GM12801 (cell line): ENCODE measurements around the gene DENND1A.

Experiments
- TF ChIP-seq, protein P1 (sequence below): IDR thresholded peaks from one replicate; pipeline ENCODE4 v1.5.1; 2011; ENCODE audit warnings: control low read depth; ENCODE audit not compliant: insufficient read length; ENCODE audit errors: extremely low read depth

Gene DENND1A

DNA sequence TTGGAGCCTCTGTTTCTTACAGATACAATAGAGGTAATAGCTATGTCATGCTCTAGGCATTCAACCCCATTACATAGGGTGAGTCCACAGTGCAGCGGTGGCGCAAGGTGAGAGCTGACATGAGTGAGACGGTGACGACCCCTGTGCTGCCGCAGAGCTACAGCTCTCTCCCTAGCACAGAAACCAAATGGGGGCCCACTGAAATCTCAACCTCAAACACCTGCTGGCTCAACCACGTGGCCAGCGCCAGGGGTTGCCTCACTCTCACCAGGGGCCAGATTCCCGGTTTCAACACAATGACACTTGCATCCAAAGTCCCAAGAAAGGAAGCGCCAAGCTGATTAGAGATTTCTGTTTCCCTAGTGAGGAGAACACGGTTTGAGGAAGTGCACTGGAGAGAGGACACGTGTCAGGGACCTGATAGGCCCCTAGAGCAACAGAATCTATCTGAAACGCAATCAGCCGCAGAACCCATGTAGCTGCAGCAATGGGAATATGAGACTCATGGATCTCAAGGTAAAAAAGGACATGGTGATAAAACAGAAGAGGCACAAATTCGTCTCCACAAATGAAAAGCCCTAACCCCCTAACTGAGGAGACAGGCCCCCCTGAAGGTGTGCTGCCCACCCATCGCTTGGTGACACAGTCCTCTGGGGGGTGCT, 459.7 kb downstream of the DENND1A start:
- TF ChIP-seq, protein P1, sequence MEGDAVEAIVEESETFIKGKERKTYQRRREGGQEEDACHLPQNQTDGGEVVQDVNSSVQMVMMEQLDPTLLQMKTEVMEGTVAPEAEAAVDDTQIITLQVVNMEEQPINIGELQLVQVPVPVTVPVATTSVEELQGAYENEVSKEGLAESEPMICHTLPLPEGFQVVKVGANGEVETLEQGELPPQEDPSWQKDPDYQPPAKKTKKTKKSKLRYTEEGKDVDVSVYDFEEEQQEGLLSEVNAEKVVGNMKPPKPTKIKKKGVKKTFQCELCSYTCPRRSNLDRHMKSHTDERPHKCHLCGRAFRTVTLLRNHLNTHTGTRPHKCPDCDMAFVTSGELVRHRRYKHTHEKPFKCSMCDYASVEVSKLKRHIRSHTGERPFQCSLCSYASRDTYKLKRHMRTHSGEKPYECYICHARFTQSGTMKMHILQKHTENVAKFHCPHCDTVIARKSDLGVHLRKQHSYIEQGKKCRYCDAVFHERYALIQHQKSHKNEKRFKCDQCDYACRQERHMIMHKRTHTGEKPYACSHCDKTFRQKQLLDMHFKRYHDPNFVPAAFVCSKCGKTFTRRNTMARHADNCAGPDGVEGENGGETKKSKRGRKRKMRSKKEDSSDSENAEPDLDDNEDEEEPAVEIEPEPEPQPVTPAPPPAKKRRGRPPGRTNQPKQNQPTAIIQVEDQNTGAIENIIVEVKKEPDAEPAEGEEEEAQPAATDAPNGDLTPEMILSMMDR, result no peak

DNA sequence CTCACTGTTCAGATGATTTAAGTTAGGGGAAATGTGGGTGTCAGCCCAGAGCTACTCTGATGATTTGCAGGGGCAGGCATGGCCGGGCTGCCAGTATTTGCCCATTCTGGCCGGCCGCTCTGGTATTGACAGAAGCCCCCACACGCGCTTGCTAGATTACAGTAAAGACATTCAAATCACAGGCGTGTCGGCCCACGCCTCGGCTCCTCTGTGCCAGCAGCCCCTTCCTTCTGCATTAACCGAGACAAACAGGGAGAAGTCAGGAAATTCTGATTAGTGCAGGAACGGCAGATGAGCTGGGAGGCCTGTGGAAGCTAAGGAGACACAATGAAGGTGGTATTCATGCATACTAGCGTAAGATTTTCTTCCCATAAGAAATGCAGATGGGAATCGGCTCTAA, 460.6 kb downstream of the DENND1A start:
- TF ChIP-seq, protein P1, result no peak

DNA sequence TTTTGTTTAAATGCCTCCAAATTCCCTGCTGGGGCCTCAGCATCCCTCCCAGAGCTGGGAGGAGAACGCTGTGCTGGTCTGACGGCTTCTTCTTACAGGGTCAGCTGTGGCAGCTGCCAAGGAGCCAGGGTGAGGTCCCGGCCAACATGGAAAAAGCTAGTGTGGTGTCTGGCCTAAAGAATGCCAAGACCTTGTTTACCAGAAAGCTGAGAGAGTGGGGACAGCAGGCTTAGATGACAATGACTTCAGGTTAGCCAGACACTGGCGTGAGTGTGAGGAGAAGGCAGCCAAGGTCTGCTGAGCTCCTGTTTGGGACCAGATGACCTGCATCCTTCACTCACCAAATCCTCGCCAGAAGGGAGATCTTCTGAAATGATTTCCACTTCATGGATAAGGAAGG, 461.4 kb downstream of the DENND1A start:
- TF ChIP-seq, protein P1, result no peak

DNA sequence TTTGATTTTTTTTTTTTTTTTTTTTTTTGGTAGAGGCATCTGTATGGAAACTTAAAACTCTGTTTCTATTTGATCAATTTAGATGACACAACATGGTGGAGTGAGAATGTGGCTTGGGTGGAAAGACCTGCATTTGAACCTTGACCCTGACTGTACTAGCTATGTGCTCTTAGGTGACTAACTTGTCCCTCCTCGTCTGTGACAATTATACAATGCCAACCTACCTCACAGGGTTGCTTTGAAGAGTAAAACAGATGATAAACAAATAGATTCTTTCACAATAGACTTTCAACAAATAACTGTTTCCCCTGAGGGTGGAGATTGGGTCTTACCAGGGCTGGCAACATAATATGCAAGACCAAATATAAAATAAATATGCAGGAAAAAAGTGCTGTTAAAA, 464.6 kb downstream of the DENND1A start:
- TF ChIP-seq, protein P1, result no peak

DNA sequence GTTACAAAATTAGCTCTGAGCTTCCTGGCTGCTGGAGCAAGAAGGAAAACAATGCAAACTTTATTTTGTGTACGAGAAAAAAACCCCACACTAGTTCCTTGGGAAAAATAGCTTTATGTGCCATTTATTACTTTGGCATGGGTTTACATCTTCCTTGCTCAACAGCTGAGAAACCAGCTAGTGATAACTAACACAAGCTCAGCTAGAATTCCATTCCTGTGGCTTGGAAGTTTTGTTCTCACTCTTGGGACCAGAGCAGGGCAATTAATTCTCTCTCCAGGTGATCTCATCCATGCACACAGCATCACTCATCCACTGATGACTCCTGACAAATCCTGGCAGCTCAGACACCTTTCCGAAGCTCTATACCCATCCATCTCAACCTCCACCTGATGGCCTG, 469.8 kb downstream of the DENND1A start:
- TF ChIP-seq, protein P1, result no peak

DNA sequence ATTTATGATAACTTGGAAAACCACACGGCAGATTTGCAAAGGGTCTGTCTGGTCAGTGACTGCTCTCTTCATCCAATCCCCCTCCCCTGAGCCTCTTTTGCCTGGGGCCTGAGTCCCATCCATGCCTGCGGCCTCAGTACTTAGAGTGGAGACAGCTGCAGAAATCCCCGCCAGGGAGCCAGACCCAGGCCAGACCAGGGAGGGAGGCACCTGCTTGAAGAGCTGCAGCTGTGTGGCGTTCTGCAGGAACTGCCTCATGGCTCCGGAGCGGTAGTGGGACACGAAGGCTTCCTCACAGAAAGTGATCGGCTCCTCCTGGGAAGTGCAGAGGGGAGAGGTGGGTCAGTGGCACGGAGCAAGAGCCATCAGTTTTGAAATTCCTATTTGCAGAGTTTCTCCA, 472.3 kb downstream of the DENND1A start:
- TF ChIP-seq, protein P1, result no peak

DNA sequence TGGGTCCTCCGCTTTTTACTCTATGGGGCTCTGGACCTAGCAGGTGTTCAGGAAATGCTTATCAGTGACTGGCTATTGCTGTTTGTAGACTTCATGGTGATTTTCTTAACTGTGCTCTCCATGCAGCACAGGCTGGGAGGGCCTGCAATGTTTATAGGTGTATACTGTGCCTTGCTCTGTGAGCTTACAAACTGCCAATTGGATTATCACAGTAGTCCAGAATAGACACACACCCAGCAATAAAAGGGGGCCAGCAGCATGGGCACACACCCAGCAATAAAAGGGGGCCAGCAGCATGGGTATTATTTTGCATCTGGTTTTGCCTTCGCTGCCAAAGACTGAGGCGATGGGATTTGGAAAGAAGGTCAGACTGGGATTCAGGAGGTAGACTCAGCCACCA, 473.9 kb downstream of the DENND1A start:
- TF ChIP-seq, protein P1, result no peak

DNA sequence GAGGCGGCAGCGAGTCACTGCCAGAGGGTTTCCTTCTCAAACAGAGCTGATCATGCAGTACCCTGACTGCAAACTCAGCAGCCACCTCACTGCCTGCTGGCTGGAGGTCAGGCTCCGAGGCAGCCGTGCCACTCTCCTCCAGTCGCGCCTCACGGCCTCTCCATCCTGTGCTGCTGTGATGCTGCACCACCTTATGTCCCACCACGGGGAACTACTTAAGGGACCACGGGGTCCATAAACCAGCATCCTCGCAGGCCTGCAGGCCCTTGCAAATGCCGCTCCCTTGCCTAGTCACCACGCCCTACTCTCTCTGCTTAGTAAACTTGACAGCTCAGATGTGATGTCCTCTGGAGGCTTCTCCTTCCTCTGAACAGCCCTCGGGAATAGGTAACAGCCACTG, 474.7 kb downstream of the DENND1A start:
- TF ChIP-seq, protein P1, result no peak
